ENCODE data around the gene BTN1A1. TPM values are rescaled to one million over a fixed set of nuclear protein-coding genes. Genes with fewer than 3 reads are reported as not detected.
A peak's percentile ranks its signal among the peaks of the same experiment; 100 is the strongest.

Gene BTN1A1
- total RNA-seq, 4 donors from 2014 or later: not detected

GRCh38 chr6:26526928-26527327 is 26.8 kb downstream of the BTN1A1 start:
- peaks cover 0 to 20% (median 0%) of the 10 kb centered on the region in 3 donors for H3K4me1 ChIP-seq
- no peak overlapping the region for H3K27ac ChIP-seq
- no peak overlapping the region for H3K4me3 ChIP-seq
- WGBS, 2 donors (ENCODE audit: low coverage in 1 of 2): 96 to 100% methylated on average over 1 of the region's 1 CpG
- no peaks in the 10 kb centered on the region for H3K27me3 ChIP-seq
- TF ChIP-seq CTCF (IDR thresholded peaks at IDR 0.05): no peak
- H3K9me3 ChIP-seq: no peaks in the 10 kb centered on the region
- no peaks in the 10 kb centered on the region for H3K36me3 ChIP-seq
- no peak for ATAC-seq

DNA sequence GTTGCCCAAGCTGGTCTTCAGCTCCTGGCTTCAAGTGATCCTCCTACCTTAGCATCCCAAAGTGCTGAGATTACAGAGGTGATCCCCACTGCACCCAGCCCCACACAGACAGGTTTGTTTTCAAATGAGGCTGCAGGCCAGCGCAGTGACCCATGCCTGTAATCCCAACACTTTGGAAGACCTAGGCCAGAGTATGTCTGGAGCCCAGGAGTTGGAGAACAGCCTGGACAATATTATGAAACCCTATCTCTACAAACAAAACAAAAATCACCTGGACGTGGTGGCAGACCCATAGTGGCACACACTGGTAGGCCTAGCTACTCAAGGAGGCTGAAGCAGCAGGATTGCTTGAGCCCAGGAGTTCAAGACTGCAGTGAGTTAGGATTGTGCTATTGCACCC is 30.1 kb downstream of the BTN1A1 start:
- TF ChIP-seq POLR2A (IDR thresholded peaks at IDR 0.05): no peak
- no peak for TF ChIP-seq POLR2AphosphoS5 (IDR thresholded peaks at IDR 0.05)
- no peak for TF ChIP-seq CTCF (IDR thresholded peaks at IDR 0.05)
- TF ChIP-seq EP300 (IDR thresholded peaks at IDR 0.05): no peak
- 100% methylated on average over 2 of the region's 2 CpGs; no CpG with 5 or more reads in 1 of the 2 donors for WGBS, 2 donors (ENCODE audit: low coverage in 1 of 2)
- Histone ChIP-seq H3K36me3 (no peaks in the 10 kb centered on the region), H3K9me3 (no peaks in the 10 kb centered on the region), H3K4me3 (no peak overlapping the region), H3K27ac (no peak overlapping the region), H3K4me1 (peaks cover 0 to 27% (median 0%) of the 10 kb centered on the region in 3 donors), H3K27me3 (no peaks in the 10 kb centered on the region)
- no peak for ATAC-seq

DNA sequence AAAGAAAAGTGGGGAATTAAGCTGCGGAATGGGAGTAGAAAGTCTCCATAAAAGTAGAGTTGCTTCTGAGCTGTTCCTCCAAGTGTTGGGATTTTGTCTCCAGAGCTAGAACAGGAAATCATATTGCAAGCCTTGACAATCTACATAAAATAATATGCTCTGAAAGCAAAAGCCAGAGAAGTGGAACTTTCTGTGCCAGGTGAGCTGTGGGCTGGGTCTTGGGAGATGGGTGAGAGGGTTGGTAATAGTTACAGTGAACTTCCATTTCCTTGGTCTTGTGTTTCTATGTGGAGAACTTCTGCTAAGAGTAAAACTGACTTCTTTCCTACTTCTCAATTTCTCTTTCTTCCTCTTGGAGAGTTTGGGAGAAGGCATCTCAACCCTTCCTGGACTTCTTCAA is 31.8 kb downstream of the BTN1A1 start:
- WGBS, 2 donors (ENCODE audit: low coverage in 1 of 2): 80 to 100% methylated on average over 1 of the region's 1 CpG
- Histone ChIP-seq H3K36me3 (no peaks in the 10 kb centered on the region), H3K9me3 (no peaks in the 10 kb centered on the region), H3K4me1 (peaks cover 0 to 44% (median 13%) of the 10 kb centered on the region in 3 donors), H3K27ac (peak overlapping the region in 3 of 4 donors; percentile 84 to 88 (median 87)), H3K27me3 (no peaks in the 10 kb centered on the region), H3K4me3 (no peak overlapping the region)
- TF ChIP-seq CTCF (IDR thresholded peaks at IDR 0.05): no peak
- TF ChIP-seq POLR2AphosphoS5 (IDR thresholded peaks at IDR 0.05): no peak
- no peak for TF ChIP-seq POLR2A (IDR thresholded peaks at IDR 0.05)
- no peak for TF ChIP-seq EP300 (IDR thresholded peaks at IDR 0.05)
- no peak for ATAC-seq

GRCh38 chr6:26532699-26533531 is 32.8 kb downstream of the BTN1A1 start:
- Histone ChIP-seq H3K36me3 (no peaks in the 10 kb centered on the region), H3K4me1 (peaks cover 0 to 45% (median 14%) of the 10 kb centered on the region in 3 donors), H3K9me3 (no peaks in the 10 kb centered on the region), H3K27me3 (no peaks in the 10 kb centered on the region), H3K27ac (peak overlapping the region; percentile 70 to 88 (median 86)), H3K4me3 (peak overlapping the region; percentile 67 to 72)
- peak; percentile 67 for ATAC-seq
- WGBS, 2 donors (ENCODE audit: low coverage in 1 of 2): 0 to 1% methylated on average over 8 to 24 of the region's 28 CpGs
- TF ChIP-seq POLR2A (IDR thresholded peaks at IDR 0.05) (no peak), CTCF (IDR thresholded peaks at IDR 0.05) (peak in 1 of 4 experiments; percentile 4), POLR2AphosphoS5 (IDR thresholded peaks at IDR 0.05) (peak; percentile 7), EP300 (IDR thresholded peaks at IDR 0.05) (no peak)

DNA sequence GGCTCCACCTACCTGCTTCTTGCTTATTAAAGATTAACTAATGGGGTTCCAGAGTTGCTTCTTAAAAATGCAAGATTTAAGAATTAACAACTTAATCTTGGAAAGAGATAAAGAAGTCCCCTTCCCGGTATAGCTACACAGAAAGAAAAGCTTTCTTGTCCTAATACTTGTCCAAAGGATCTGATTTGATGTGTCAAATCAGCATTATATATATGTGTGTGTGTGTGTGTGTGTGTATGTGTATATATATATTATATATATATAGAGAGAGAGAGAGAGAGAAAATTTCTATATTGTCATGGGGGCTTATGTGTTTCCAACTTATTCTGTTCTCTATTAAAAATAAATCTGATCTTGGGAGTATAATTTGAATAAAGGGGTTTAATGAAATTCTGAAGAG is 33.4 kb downstream of the BTN1A1 start:
- Histone ChIP-seq H3K4me1 (peaks cover 0 to 45% (median 14%) of the 10 kb centered on the region in 3 donors), H3K36me3 (no peaks in the 10 kb centered on the region), H3K9me3 (no peaks in the 10 kb centered on the region), H3K27ac (peak overlapping the region; percentile 70 to 88 (median 86)), H3K27me3 (no peaks in the 10 kb centered on the region), H3K4me3 (peak overlapping the region; percentile 67 to 72)
- ATAC-seq: no peak
- WGBS, 2 donors (ENCODE audit: low coverage in 1 of 2): 0% methylated on average over 1 of the region's 1 CpG
- TF ChIP-seq POLR2AphosphoS5 (IDR thresholded peaks at IDR 0.05): no peak
- TF ChIP-seq POLR2A (IDR thresholded peaks at IDR 0.05): no peak
- TF ChIP-seq CTCF (IDR thresholded peaks at IDR 0.05): no peak
- no peak for TF ChIP-seq EP300 (IDR thresholded peaks at IDR 0.05)
